GM10847 (cell line): Measurements from ENCODE around the gene ARID3A.

Experiments
- POLR2A ChIP-seq: IDR thresholded peaks from 2 replicates; pipeline ENCODE4 v1.6.1; 2011; ENCODE audit not compliant: insufficient read length; ENCODE audit errors: extremely low read depth

Gene ARID3A

DNA sequence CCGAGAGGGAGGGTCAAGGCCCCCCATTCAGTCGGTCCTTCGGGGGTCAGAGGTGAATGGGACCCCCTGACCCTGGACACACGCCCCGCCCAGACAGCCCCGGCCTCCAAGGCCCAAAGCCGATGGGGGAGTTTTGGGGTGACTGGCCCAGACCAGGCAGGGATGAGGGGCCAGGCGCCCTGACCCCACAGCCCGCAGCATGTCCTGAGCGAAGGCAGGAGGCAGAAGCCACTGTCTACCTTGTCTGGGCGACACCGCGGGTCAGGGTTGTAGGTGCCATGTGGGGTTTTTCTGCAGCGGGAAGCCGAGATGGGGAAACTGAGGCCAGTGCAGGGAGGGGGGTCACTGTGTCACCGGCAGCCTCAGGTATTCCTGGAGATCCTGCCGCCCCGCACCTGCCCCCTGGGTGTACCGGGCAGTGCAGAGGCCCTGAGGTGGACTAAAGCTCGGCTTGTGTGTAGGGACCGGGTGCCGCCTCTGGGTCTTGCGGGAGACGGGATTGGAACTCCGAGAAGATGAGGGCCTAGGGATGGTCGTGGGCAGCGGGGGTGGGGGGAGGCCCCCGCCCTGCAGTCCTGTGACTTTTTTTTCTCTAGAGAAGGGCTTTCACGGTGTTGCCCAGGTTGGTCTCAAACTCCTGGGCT, 8.5 kb downstream of the ARID3A start:
- no peak for TF ChIP-seq POLR2A

DNA sequence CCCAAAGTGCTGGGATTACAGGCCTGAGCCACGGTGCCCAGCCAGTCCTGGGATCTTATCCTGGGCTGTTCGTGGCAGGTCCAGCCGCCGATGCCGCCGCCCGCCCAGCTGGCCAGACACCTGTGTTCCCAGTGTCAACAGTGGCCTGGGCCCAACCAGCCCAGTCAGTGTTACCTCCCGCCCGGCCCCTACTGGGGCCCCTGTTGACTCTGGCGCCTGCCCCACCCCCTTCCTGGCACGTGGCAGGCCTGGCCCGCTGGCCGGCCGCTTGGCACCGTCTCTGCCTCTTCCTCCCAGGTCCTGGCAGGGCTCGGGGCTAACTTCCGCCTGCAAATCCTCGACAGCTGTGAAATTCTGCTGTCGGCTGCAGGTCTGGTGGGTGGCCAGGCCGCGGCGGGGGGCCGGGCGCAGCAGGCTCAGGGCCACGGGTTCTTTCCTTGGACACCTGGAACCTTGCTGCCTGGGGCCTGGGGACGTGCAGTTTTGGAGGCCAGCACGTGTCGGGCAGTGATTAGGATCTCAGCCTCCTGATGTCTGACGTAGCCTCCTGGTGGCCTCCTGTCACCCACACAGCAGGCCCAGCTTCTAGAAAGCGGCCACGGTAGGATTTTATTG, 9.1 kb downstream of the ARID3A start:
- TF ChIP-seq POLR2A: no peak

DNA sequence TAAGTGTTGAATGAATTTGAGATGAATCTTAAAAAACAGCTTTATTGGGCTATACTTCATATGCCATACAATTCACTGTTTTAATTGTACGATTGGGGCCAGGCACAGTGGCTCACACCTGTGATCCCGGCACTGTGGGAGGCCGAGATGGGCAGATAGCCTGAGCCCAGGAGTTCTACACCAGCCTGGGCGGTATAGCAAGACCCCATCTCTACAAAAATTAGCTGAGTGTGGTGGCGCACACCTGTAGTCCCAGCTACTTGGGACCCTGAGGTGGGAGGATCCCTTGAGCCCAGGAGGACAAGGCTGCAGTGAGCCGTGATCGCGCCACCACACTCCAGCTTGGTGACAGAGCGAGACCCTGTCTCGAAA, 10.3 kb downstream of the ARID3A start:
- no peak for TF ChIP-seq POLR2A

DNA sequence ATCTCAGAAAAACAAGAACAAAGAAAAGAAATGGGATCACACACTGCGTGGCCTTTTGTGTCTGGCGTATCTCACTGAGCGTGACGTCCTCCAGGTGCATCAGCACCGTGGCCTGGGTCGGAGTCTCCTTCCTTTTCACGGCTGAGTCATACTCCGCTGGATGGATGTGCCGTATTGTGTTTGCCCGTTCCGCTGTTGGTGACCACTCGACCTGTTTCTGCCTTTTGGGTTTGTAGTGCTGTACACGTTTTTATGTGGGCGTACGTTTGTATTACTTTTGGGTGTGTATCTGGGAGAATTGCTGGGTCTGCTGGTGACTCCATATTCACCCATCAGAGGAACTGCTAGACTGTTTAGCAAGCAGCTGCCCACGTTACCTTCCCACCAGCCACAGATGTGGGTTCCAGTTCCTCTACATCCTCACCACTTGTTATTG, 11.4 kb downstream of the ARID3A start:
- no peak for TF ChIP-seq POLR2A

DNA sequence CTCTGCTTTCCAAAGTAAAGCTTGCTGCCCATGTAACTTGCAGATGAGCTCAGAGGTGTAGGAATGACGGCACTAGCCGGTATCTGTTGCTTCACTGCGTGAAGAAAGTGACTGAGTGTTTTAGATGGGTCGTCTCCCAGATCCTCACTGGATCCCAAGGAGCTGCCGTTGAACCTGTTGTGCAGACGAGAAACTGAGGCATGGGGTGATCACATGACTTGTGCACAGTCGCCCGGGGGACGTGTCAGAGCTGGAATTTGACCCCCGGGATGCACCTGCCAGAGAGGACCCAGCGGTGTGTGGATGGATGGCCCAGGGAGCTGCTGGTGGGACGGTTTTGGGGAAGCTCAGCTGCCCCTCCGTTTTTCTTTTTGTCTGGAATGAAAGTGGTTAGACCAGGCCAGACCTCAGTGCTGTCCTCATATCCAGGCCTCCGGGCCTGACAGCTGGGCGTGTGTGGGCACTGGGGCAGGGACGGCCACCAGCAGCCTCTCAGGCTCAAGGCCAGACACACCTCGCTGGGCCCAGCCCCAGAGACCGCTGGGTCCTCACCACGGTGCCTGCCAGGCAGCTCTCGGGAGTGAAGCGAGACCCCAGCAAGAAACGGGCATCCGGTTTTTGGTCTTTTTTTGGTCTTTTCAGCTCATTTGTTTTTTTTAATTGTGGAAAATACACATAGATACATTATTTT, 12.5 kb downstream of the ARID3A start:
- no peak for TF ChIP-seq POLR2A

DNA sequence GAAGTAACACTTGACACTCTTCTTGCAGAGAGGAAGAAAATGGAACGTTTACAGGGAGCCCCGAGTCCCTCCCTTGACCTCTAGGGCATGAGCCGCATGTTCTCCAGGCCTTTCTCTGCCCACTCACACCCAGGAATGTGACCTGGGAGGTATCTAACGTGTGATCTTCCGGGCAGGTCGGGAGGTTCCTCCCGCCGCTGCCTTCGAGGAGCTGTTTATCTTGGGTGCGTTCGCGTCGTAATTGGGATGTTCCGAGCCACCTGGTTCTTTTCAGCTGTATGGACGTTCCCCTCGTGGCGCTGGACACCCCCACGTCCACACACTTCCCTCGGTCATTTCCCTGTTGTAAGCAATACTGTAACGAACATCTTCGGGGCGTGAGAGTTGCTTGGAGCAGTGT, 13.6 kb downstream of the ARID3A start:
- TF ChIP-seq POLR2A: no peak

DNA sequence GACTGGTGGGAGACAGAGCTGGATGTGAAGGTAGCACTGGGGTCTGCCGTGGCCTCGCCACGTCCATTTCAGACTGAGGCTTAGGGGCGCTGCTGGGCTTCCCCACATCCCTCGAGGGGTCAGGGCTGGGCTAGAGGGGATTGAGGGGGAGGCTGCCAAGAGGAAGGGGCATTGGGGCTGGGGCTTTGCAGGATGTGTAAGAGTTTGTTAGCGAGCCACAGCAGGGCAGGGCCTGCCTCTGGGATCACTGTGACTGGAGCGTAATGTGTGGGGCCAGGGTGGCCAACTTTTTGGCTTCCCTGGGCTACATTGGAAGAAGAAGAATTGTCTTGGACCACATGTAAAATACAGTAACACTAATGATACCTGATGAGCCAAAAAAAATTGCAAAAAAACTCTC, 14.1 kb downstream of the ARID3A start:
- TF ChIP-seq POLR2A: no peak

DNA sequence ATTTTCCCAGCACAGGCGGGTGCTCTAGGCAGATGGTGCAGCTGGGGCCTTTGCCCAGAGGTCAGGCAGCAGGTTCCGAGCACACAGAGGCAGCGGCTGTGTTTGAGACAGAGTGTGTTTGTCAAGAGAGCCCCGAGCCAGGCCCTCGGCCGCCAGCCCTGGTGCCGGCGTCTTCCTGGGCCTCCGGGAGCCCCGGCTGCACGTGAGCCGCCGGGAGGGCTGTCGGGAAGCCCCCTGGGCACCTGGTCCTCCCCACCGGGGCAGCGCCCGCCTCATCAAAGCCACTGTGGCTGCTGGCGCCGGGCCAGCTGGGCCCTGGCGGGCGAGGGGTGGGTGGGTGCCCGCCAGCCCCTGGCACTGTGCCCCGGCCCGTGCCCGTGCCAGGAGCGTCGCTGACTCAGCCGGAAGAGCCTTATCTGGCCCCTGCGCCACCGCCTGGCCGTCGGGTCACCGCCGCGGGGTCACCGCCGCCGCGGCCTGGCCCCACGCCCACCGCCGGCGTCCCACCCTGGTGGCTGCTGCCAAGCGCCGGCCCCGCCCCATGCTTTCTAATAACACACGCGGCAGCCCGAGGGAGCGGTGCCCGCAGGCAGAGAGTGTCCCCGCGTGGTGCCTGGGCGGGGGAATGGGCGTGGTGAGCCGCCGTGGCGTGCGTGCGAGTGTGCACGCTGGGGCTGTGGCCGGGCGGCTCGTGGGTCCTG, 14.9 kb downstream of the ARID3A start:
- no peak for TF ChIP-seq POLR2A

DNA sequence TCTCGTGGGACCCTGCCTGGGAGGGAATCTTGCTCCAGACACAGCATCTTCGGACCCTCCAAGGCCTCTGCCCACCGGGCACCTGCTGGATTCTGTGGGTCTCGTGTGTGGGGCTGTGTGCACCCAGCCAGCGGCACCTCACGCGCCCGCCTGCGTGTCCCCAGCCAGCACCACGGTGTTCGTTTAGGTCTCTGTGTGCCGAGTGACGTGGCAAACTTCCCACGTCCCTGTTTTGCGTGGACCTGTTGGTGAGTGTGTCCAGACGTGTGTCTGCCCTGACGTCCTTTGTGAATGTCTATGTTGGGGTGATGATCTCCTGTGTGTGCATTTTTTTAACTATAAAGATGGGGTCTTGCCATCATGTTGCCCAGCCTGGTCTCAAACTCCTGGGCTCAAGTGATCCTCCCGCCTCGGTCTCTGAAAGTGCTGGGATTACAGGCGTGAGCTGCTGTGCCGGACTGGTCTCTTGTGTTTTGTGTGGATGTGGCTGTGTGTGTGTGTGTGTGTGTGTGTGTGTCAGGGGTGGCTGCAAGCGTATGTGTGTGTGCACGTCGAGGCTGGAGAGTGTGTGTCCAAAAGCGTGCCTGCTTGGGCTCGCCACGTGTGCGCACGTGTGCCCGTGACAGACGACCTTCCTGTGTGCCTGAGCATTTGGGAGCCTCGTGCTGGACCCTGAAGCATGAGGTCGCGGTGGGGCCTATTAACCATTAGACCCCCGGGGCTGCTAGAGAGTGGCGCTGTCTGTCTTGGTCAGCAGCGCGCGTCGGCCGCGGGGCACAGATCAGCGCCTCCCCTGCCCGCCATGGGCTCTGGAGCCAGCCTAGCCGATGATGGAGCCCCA, 15.7 kb downstream of the ARID3A start:
- no peak for TF ChIP-seq POLR2A

DNA sequence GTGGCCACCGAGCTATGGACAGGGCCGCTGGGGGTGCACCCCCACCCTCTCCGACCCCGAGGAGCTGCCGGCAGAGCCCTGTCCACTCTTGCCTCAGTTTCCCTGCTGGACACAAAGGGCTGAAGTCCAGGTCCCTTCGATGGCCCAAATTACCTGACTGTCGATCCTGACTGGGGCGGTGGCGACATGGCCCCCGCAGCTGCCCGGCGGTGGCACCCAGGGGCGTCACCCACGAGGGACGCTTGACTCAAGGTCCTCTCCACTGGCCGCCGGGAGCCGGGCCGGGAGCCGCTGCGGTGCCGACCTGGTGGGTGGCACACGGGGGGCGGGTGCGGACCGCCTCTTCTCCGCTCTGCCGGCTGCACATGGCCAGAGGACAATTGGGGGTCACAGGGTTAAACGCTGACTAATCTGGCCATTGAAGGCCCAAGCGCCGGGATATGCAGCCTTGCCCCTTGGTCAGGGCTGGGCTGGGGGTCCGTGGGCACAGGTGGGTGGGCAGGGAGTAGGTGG, 16.4 kb downstream of the ARID3A start:
- TF ChIP-seq POLR2A: no peak

DNA sequence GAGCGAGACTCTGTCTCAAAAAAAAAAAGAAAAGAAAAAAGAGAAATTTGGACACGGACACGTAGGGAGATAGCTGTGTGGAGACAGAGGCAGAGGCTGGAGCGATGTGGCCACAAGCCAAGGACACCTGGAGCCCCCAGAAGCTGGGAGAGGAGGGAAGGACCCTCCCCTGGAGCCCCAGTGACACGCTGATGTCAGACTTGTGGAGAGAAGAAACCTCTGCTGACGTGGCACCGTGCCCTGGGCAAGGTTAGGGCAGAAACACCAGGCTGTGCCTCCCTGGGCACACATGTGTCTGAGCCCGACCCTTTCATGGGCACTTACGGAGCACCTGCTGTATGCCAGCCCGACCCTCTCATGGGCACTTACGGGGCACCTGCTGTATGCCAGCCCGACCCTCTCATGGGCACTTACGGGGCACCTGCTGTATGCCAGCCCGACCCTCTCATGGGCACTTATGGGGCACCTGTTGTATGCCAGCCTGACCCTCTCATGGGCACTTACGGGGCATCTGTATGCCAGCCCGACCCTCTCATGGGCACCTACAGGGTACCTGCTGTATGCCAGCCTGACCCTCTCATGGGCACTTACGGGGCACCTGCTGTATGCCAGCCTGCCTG, 17.8 kb downstream of the ARID3A start:
- no peak for TF ChIP-seq POLR2A

DNA sequence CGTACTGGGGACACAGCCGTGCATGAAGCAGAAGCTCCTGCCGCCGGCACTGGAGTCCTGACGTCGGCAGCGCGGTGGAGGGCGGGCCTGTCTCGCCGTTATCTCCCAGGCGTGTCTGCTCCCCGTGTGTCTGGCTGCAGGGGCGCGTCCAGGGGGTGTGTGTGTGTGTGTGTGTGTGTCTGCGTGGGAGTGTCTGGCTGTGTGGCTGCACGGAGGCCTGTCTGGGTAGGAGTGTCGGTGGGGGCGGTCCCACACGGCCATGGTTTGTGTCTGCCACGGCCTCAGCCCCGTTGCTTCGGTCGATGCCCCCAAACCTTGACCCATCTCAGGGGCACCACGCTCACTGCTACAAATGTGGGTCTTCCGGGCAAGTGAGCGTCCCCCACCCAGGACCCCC, 18.3 kb downstream of the ARID3A start:
- no peak for TF ChIP-seq POLR2A

DNA sequence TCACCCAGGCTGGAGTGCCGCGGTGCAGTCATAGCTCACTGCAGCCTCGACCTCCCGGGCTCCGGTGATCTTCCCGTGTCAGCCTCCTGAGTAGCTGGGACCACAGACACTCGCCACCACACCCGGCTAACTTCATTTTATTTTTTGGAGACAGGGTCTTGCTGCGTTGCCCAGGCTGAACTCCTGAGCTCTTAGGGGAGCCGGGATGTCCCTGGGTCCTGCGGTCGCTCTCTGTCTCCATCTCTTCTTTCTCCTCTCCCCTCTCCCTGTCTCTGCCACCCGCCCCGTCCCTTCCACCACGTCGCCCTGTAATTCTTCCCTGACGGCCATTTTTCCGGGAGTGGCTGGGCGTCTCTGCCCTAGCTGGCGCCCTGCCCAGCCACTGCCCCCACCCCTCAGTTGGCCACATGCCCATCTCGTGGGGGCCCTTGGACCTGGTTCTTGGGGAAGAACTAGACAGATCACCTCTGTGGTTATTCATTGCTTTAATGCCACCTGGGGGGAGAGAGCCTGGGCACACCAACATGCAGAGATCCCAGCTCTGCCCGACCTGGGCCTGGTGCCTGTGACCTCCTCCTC, 18.9 kb downstream of the ARID3A start:
- no peak for TF ChIP-seq POLR2A

DNA sequence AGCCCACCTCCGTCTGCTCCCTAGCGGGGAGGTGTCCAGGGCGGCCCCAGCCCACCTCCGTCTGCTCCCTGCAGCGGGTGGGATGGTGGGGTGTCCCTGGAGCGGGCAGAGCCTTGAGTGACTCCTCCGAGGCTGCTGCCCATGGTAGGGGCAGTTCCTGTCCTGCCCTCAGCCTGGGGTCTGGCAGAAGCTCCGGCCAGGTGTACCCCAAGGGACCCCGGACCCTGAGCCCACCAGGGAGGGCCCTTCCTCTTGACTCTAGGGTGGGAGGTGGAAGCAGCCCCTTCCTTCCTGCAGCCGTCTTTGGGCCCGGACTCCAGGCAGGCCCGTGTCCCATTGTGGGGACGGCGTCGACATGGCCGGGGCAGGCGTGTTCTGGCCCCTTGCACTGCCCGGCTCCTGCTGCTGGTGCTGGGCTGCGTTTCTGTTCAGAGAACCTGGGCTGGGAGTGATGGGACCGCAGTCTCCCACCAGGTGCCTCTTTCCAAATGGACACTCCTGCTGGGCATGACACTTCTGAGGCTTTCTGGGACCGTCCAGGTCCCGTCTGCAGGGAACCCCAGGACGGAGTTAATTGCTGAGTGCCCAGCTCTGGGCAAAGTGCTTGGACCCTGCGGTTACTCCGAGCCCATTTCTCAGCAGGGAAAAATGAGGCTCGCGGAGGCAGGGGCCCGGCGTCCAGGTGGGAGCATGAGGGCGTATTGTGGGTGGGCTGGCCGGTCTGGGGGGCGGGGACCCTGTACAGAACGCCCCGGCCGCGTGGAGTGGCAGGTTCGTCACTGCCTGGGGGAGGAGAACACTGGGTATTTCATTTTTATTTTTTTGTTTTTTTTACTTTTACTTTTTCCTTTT, 19.8 kb downstream of the ARID3A start:
- TF ChIP-seq POLR2A: no peak
